HG02970 (cell line): ENCODE data around the gene MTREX.

Experiments used
- ATAC-seq: cut with Tn5 transposase; IDR thresholded peaks from one replicate; pipeline ENCODE4 v1.9.1; 2021; ENCODE audit warnings: mild to moderate bottlenecking, moderate library complexity, moderate number of reproducible peaks; ENCODE audit not compliant: unreplicated experiment, low FRiP score

The MTREX gene

GRCh38 chr5:55372130-55372925 lies 64.5 kb downstream of the MTREX start:
- ATAC-seq = no peak

GRCh38 chr5:55377810-55378209 lies 70.0 kb downstream of the MTREX start:
- ATAC-seq = no peak

- no peak for ATAC-seq
Observed at GRCh38 chr5:55383254-55383653, 75.5 kb downstream of the MTREX start.

- ATAC-seq = no peak
Observed at GRCh38 chr5:55384072-55384471, 76.3 kb downstream of the MTREX start.

- no peak for ATAC-seq
Observed at GRCh38 chr5:55385227-55385626, 77.4 kb downstream of the MTREX start.

GRCh38 chr5:55385846-55386245 lies 78.1 kb downstream of the MTREX start:
- ATAC-seq = no peak

GRCh38 chr5:55386356-55386755 lies 78.6 kb downstream of the MTREX start:
- ATAC-seq = no peak

GRCh38 chr5:55387865-55388264 lies 80.1 kb downstream of the MTREX start:
- ATAC-seq = no peak

- ATAC-seq = no peak
Observed at GRCh38 chr5:55391707-55392106, 83.9 kb downstream of the MTREX start.

- no peak for ATAC-seq
Observed at GRCh38 chr5:55392669-55393068, 84.9 kb downstream of the MTREX start.

- ATAC-seq = no peak
Observed at GRCh38 chr5:55393501-55394175, 85.8 kb downstream of the MTREX start.

- no peak for ATAC-seq
Observed at GRCh38 chr5:55402199-55402598, 94.4 kb downstream of the MTREX start.

GRCh38 chr5:55406292-55406691 lies 98.5 kb downstream of the MTREX start:
- ATAC-seq = no peak

GRCh38 chr5:55407059-55407684 lies 99.4 kb downstream of the MTREX start:
- ATAC-seq = no peak

- no peak for ATAC-seq
Observed at GRCh38 chr5:55407984-55408383, 100.2 kb downstream of the MTREX start.

- no peak for ATAC-seq
Observed at GRCh38 chr5:55409775-55410174, 102.0 kb downstream of the MTREX start.

- no peak for ATAC-seq
Observed at GRCh38 chr5:55410845-55411244, 103.1 kb downstream of the MTREX start.

GRCh38 chr5:55411876-55412275 lies 104.1 kb downstream of the MTREX start:
- no peak for ATAC-seq

- no peak for ATAC-seq
Observed at GRCh38 chr5:55413644-55414043, 105.9 kb downstream of the MTREX start.

- no peak for ATAC-seq
Observed at GRCh38 chr5:55415071-55415470, 107.3 kb downstream of the MTREX start.

GRCh38 chr5:55416306-55416705 lies 108.5 kb downstream of the MTREX start:
- no peak for ATAC-seq
